GM08714 (cell line): ENCODE data around the gene SOCS1.
"Not testable (repeated sequence)": the region's sequence is repeated elsewhere in the genome, so short reads cannot be mapped to it uniquely, and the experiment has no call there.

Experiments used
- H3K4me3 ChIP-seq: fragments of 200-500 bp; sonication (Bioruptor generic); 2 replicates; pipeline ENCODE4 v1.5.1; 2014; ENCODE audit warnings: mild to moderate bottlenecking, low read length, inconsistent platforms
- ZNF274 ChIP-seq: IDR thresholded peaks from 2 replicates; pipeline ENCODE4 v1.6.1; 2012; ENCODE audit warnings: mild to moderate bottlenecking, low read depth, low read length

SOCS1 gene

GRCh38 chr16:11295672-11296071 lies 39.7 kb upstream of the SOCS1 start:
- H3K4me3 ChIP-seq, result no peak overlapping the region
- TF ChIP-seq ZNF274, result no peak

GRCh38 chr16:11292076-11292748 lies 36.2 kb upstream of the SOCS1 start:
- H3K4me3 ChIP-seq, result no peak overlapping the region
- no peak for TF ChIP-seq ZNF274

- TF ChIP-seq ZNF274, result no peak
- H3K4me3 ChIP-seq, result no peak overlapping the region
Measured at GRCh38 chr16:11291091-11291703, 35.2 kb upstream of the SOCS1 start.

DNA sequence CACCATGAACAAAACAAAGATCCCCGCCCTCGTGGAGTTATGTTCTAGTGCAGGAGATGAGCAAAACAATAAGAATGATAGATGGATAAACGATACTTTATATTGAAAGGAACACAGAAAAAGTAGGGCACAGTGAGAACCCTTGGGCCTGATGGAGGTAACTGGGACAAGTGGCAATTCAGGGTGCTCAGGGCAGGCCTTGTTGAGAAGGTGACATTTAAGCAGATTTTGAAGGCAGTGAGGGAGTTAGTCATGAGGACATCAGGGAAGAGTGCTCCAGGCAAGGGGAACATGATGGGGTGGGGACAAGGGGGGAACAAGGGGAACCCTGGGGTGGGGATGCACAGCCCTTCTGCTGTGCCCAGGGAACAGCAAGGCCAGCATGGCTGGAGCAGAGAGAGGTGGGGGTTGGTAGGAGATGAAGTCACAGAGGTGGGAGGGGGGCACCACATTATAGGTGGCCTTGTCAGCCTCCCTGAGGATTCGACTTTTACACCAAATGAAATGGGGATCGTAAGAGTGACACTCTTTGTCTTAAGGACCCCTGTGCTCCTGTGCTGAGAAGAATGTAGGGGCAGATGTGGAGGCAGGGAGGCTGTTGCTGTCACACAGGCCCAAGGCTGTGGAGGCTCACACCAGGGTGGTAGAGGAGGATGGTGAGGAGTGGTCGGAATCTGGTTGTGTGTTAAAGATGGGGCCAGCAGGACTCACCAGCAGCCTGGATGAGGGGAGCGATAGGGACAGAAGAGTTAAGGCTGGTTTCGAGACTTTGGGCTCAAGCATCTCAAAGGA lies 34.3 kb upstream of the SOCS1 start:
- no peak overlapping the region for H3K4me3 ChIP-seq
- no peak for TF ChIP-seq ZNF274

- not testable (repeated sequence) for H3K4me3 ChIP-seq
Measured at GRCh38 chr16:11289696-11290095, 33.7 kb upstream of the SOCS1 start.

- H3K4me3 ChIP-seq, result no peak overlapping the region
- no peak for TF ChIP-seq ZNF274
Measured at GRCh38 chr16:11289202-11289601, 33.2 kb upstream of the SOCS1 start.

- H3K4me3 ChIP-seq, result no peak overlapping the region
- TF ChIP-seq ZNF274, result no peak
Measured at GRCh38 chr16:11285842-11286241, 29.8 kb upstream of the SOCS1 start.

DNA sequence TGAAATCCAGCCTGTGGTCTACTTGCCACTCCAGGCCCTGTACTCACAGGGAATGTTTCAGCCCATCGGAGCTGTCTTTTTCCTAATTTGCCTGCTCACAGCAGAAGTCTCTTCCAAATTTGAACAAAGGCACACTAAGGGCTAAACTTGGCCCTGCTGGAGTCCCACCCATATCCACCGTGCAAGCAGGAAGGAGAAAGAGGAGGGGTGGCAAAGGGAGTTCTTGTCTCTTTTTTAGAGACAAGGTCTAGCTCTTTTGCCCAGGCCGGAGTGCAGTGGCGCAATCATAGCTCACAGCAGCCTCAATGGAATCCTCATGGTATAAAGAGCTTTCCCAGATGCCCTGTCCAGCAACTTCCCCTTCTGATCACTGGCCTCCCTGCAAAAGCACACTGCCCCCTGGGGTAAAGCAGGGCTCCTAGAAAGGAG lies 27.8 kb upstream of the SOCS1 start:
- no peak for TF ChIP-seq ZNF274

DNA sequence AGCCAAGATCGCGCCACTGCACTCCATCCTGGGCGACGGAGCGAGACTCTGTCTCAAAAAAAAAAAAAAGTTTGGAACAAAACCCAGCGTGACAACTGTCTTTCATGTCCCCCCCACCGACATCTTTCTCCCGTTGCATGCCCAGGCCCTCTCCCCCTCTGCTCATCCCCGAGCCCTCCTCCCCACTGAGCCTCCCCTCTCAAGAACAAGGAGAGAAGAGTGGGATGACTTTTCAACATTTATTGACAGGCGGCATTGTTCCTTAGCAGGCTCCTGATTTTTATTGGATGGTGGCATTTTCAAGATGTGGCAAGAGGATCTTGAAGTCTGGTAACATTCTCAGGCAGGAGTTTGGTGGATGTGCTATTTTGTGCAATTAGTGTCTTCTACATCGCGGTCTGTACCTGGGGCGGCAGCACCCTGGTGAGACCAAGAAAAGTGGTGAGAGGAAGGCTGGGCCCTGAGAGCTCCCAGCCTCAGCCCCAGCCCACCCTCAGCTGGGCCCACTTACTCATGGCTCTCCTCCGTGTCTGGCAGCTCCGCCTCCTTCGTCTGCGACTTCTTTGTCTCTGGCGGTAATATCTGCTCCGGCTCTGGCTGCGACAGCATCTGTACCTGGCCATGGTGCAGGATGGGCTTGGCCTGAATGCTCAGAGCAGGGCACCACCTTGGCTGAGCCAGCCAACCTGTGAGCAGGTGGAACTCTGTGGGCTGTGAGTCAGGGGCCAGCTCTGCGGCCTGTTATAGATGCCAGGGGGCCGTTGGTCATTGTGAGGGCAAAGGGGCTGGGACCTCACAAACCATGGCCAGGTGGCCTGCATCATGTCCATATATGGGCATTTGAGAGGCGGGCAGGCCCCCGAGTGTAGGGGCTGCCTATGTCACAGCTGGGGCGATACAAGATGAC lies 24.9 kb upstream of the SOCS1 start, which contains the start of gene PRM1:
Gene PRM1, minus strand, starts transcription at position 715 of the 907 bp plus-strand sequence. Its CDS starts 92 bp downstream, at position 623.
- TF ChIP-seq ZNF274, result no peak
- no peak within 1 kb of the TSS for H3K4me3 ChIP-seq

More for the DNA sequence above, 27.8 kb upstream of the SOCS1 start:
- H3K4me3 ChIP-seq, result no peak overlapping the region

- H3K4me3 ChIP-seq, result no peak overlapping the region
- TF ChIP-seq ZNF274, result no peak
Measured at GRCh38 chr16:11278681-11279628, 23.0 kb upstream of the SOCS1 start.

GRCh38 chr16:11277607-11278337 lies 21.8 kb upstream of the SOCS1 start:
- no peak for TF ChIP-seq ZNF274
- H3K4me3 ChIP-seq, result no peak overlapping the region

DNA sequence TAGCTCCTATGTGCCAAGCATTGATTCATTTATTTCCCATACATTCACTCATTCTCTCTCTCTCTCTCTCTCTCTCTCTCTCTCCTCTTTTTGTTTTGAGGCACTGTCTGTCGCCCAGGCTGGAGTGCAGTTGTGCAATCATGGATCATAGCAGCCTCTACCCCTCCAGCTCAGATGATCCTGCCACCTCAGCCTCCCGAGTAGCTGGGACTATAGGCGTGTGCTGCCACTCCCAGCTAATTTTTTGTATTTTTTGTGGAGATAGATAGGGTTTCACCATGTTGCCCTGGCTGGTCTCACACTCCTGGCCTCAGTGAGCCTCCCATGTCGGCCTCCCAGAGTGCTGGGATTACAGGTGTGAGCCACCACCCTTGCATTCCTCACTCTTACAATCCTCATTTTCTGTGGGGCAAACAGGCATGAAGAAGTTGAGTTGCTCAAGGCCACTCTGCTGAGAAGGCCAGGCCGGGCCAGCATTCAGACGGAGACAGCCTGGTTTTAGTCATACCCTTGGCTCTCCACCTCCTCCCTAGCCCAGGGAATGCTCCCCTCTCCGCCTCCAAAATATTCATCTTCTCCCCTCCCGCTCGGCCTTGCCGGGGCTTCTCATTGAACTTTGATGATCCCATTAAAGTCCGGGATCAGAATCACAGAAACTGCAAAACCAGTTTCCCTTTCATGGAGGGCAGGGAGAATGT lies 21.0 kb upstream of the SOCS1 start:
- no peak for TF ChIP-seq ZNF274
- no peak overlapping the region for H3K4me3 ChIP-seq
